ENCODE results near the gene NXPH4. TPM values are rescaled to one million over a fixed set of nuclear protein-coding genes. Genes with fewer than 3 reads are reported as not detected.

The NXPH4 gene
- total and polyA plus RNA-seq, 12 donors = 0.06 to 3.7 (median 0.46) TPM; not detected in 3

GRCh38 chr12:57213058-57213715 lies 3.4 kb upstream of the NXPH4 start:
- H3K4me1 ChIP-seq (replicated peaks in 1 of 2) = peaks cover 6 to 21% of the 10 kb centered on the region in 2 donors
- H3K27ac ChIP-seq = no peak overlapping the region
- WGBS, 4 donors = 8 to 11% (median 9%) methylated on average over 15 to 16 of the region's 16 CpGs
- peaks cover 24% of the 10 kb centered on the region for H3K27me3 ChIP-seq
- peaks cover 0 to 42% of the 10 kb centered on the region in 2 donors for H3K36me3 ChIP-seq (replicated peaks in 1 of 2)
- no peaks in the 10 kb centered on the region for H3K9me3 ChIP-seq (replicated peaks in 1 of 3)
- H3K4me3 ChIP-seq = no peak overlapping the region
- DNase-seq = peak; percentile 85 to 96 (median 89)
- intact Hi-C loops (cut with DNase I) = loop anchor here (2.0 to 5.0 kb wide), 2 partner anchors 30 to 239 kb away; no protein-coding TSS in a partner anchor
- TF ChIP-seq POLR2A (IDR thresholded peaks at IDR 0.05) = no peak
- TF ChIP-seq CTCF (IDR thresholded peaks at IDR 0.05) = peak; percentile 91 to 97 (median 93)

DNA sequence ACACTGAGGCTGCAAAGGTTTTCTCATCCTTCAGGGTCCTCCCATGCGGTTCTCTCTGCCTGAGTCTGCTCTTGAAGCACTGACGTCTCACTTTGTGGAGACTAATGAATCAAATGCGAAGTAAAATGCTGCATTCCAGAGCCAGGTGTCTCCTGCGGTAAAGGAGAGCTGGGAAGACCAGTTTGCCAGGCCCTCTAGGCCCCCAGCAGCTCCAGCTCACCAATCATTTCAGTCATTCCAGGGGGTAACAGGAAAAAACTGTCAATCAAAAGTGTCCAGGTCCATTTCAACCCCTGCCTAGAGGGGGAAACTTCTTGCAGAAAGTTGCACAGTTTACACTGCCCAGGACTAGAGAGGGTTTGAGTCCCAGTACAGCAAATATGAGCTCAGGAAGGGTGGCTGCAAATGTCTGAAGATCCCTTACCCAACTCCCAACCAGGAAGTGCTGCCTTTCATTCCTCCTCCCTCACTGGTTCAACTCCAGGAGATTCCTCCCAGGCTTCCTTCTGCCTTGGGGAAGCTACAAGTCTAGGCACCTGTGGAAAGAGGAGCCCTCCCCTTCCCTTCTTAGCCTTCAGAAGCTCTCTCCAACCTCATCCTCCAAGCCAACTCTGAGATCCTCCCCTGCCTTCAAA lies 2.7 kb upstream of the NXPH4 start:
- TF ChIP-seq CTCF (IDR thresholded peaks at IDR 0.05) (no peak), POLR2A (IDR thresholded peaks at IDR 0.05) (no peak)
- peaks cover 6 to 21% of the 10 kb centered on the region in 2 donors for H3K4me1 ChIP-seq (replicated peaks in 1 of 2)
- no peak overlapping the region for H3K4me3 ChIP-seq
- intact Hi-C loops (cut with DNase I) = loop anchor here (2.0 to 5.0 kb wide), 2 partner anchors 29 to 238 kb away; no protein-coding TSS in a partner anchor
- WGBS, 4 donors = 49 to 72% (median 57%) methylated on average over 4 of the region's 4 CpGs
- peaks cover 24% of the 10 kb centered on the region for H3K27me3 ChIP-seq
- H3K36me3 ChIP-seq (replicated peaks in 1 of 2) = peaks cover 0 to 35% of the 10 kb centered on the region in 2 donors
- H3K9me3 ChIP-seq (replicated peaks in 1 of 3) = no peaks in the 10 kb centered on the region
- no peak for DNase-seq
- no peak overlapping the region for H3K27ac ChIP-seq

GRCh38 chr12:57214398-57214781 lies 2.2 kb upstream of the NXPH4 start:
- peak; percentile 49 to 75 (median 63) for TF ChIP-seq CTCF (IDR thresholded peaks at IDR 0.05)
- TF ChIP-seq POLR2A (IDR thresholded peaks at IDR 0.05) = no peak
- Histone ChIP-seq H3K4me1 (replicated peaks in 1 of 2) (peaks cover 6 to 21% of the 10 kb centered on the region in 2 donors), H3K27me3 (peaks cover 29% of the 10 kb centered on the region), H3K36me3 (replicated peaks in 1 of 2) (peaks cover 0 to 30% of the 10 kb centered on the region in 2 donors), H3K27ac (no peak overlapping the region), H3K9me3 (replicated peaks in 1 of 3) (no peaks in the 10 kb centered on the region), H3K4me3 (no peak overlapping the region)
- intact Hi-C loops (cut with DNase I) = loop anchor here in 1 of 2 donors (5.0 kb wide), 1 partner anchor 238 kb away; no protein-coding TSS in a partner anchor
- peak; percentile 43 to 78 (median 62) for DNase-seq
- WGBS, 4 donors = 0 to 4% (median 2%) methylated on average over 10 to 14 of the region's 14 CpGs

GRCh38 chr12:57215065-57215464 lies 1.5 kb upstream of the NXPH4 start:
- no peak overlapping the region for H3K4me3 ChIP-seq
- H3K9me3 ChIP-seq (replicated peaks in 1 of 3) = no peaks in the 10 kb centered on the region
- TF ChIP-seq CTCF (IDR thresholded peaks at IDR 0.05) = no peak
- TF ChIP-seq POLR2A (IDR thresholded peaks at IDR 0.05) = no peak
- H3K4me1 ChIP-seq (replicated peaks in 1 of 2) = peaks cover 6 to 21% of the 10 kb centered on the region in 2 donors
- peaks cover 35% of the 10 kb centered on the region for H3K27me3 ChIP-seq
- no peak for DNase-seq
- WGBS, 4 donors = 28 to 34% (median 31%) methylated on average over 11 of the region's 11 CpGs
- H3K36me3 ChIP-seq (replicated peaks in 1 of 2) = peaks cover 0 to 24% of the 10 kb centered on the region in 2 donors
- intact Hi-C loops (cut with DNase I) = no loop called here
- H3K27ac ChIP-seq = no peak overlapping the region

Data from adrenal gland (tissue), 12 donors.